ENCODE data around the gene LDLRAD4.
"Not testable (repeated sequence)": the region's sequence is repeated elsewhere in the genome, so short reads cannot be mapped to it uniquely, and the experiment has no call there.

Gene LDLRAD4

DNA sequence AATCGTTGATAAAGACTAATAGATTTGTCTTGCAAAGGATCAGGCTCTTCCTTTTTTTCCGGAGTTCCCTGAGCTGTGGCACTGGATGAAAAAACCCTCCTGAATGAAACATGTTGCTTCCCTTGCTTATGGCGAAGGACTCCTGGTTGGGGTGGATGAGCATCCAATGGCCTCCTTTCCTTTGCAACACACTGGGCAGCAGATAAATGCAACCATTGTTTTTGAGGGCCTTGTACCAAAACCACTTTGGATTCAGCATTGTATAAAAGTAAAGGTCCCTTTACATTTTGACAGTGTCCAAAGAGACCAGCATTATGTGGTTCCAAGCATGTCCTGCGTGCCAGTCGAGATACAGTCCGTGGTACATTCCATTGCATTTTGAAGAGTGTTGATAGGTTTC lies 463.1 kb downstream of the LDLRAD4 start:
- no peak for DNase-seq (ENCODE audit: low spot score)

DNA sequence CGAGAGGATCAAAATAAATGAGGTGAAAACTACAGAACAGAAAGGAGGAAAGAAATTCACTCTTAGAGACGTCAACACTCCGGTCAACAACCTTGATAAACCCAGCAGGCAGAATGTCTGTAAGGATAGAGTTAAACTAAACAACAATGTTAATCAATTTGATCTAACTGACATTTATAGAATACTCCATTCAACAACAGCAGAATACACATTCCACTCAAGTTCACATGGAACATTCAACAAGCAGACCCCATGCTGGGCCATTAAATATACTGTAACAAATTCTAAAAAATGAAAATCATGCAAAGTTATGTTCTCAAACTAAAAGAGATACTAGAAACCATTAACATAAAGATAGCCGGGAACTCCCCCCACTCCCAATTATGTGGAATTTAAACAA lies 466.0 kb downstream of the LDLRAD4 start:
- no peak for DNase-seq (ENCODE audit: low spot score)

DNA sequence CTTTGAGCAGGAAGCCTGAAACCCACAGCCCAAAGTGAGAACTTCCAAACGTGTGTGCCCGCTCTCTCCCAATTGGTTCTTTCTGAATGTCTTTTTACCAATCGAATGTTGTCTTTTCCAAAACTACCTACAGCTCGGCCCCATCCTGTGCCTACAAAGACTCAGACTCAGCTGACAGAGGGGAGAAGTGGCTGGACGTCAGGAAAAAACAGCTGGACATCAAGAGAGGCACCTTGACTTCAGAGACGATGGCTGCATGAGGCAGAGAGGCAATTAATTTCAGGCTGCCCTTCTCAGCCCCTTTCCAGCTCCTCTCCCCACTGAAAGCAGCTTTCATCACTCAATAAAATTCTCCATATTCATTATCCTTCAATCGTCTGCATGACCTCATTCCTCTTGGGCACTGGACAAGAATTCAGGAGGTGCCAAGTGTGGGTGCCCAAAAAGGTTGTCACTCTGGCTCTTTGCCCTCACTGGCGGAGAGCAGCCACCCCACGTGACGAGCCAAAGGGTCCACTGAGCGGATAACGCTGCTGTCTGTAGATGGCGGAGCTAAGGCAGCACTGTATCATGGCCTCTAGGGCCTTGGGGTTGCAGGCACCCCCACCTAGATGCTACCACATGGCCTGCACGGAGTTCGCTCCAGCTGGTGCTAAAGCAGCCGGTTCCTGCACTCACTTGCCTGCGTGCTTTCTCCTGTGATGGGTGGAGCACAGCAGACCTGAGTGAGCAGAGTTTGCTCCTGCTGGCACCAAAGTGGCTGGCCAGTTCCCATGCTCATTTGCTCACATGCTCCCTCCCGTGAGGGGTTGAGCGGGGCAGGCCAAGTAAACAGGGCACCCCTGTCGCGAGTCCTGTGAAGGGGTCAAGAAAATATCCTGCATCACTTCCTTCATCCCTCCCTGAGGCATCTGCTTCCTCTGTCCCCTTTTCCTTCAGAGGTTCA lies 469.9 kb downstream of the LDLRAD4 start:
- DNase-seq (ENCODE audit: low spot score), result no peak

DNA sequence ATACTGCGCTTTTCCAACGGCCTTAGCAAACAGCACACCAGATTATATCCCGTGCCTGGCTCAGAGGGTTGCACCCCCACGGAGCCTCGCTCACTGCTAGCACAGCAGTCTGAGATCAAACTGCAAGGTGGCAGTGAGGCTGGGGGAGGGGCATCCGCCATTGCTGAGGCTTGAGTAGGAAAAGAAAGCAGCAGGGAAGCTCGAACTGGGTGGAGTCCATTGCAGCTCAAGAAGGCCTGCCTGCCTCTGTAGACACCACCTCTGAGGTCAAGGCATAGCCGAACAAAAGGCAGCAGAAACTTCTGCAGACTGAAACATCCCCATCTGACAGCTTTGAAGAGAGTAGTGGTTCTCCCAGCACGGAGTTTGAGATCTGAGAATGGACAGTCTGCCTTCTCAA lies 471.5 kb downstream of the LDLRAD4 start:
- not testable (repeated sequence) for DNase-seq (ENCODE audit: low spot score)

DNA sequence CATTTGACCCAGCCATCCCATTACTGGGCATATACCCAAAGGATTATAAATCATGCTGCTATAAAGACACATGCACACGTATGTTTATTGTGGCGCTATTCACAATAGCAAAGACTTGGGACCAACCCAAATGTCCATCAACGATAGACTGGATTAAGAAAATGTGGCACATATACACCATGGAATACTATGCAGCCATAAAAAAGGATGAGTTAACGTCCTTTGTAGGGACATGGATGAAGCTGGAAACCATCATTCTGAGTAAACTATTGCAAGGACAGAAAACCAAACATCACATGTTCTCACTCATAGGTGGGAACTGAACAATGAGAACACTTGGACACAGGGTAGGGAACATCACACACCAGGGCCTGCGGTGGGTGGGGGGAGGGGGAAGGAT lies 476.8 kb downstream of the LDLRAD4 start:
- DNase-seq (ENCODE audit: low spot score), result not testable (repeated sequence)

DNA sequence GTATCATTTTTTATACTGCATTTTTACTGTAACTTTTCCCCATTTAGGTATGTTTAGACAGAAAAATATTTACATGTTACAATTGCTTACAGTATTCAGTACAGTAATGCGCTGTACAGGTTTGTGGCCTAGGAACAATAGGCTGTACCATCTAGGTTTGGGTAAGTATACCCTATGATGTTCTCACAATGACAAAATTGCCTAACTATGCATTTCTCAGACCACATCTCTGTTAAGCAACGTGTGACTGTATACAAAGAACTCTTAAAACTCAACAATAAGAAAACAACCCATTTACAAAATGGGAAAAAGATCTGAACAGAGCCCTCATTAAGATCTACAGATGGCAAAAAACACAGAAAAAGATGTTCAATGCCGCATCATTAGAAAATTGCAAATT lies 478.4 kb downstream of the LDLRAD4 start:
- DNase-seq (ENCODE audit: low spot score), result no peak

DNA sequence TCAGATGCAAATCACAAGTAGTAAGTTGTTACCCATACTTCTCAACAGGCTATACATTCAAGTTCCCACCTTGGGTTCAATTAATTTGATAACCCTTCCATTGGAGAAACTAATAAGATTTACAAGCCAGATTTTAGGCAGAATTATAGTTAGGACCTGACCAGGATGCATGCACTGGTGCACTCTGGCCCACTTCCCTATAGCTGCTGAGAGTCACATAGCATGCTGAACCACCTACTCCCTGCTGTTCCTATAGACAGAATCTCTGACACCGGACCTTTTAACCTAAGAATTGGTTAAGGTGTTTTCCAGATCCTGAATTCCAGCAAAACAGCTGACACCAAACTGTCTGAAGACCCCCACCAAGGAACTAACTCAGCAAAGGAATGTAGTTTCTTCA lies 481.6 kb downstream of the LDLRAD4 start:
- DNase-seq (ENCODE audit: low spot score), result no peak

All from hematopoietic multipotent progenitor cell treated with erythropoietin and hydrocortisone succinate and interleukin-3 and kit ligand, for 15 days (in vitro differentiated cells).